ENCODE results near the gene PKNOX2.
A peak's percentile ranks its signal among the peaks of the same experiment; 100 is the strongest.

Gene PKNOX2

GRCh38 chr11:125317416-125317815 is 152.9 kb downstream of the PKNOX2 start:
- no peak for DNase-seq

- no peak for DNase-seq
Measured at GRCh38 chr11:125319649-125320048, 155.1 kb downstream of the PKNOX2 start.

- no peak for DNase-seq
Measured at GRCh38 chr11:125320347-125321076, 156.0 kb downstream of the PKNOX2 start.

- no peak for DNase-seq
Measured at GRCh38 chr11:125322289-125322688, 157.7 kb downstream of the PKNOX2 start.

- DNase-seq, result no peak
Measured at GRCh38 chr11:125325196-125325595, 160.6 kb downstream of the PKNOX2 start.

- DNase-seq, result no peak
Measured at GRCh38 chr11:125326126-125326525, 161.6 kb downstream of the PKNOX2 start.

- no peak for DNase-seq
Measured at GRCh38 chr11:125327518-125328224, 163.1 kb downstream of the PKNOX2 start.

- DNase-seq, result no peak
Measured at GRCh38 chr11:125328225-125328580, 163.7 kb downstream of the PKNOX2 start.

GRCh38 chr11:125329786-125330185 is 165.2 kb downstream of the PKNOX2 start:
- DNase-seq, result no peak

- no peak for DNase-seq
Measured at GRCh38 chr11:125330462-125331325, 166.1 kb downstream of the PKNOX2 start.

GRCh38 chr11:125331357-125332035 is 166.9 kb downstream of the PKNOX2 start:
- DNase-seq, result no peak

GRCh38 chr11:125332821-125333220 is 168.3 kb downstream of the PKNOX2 start:
- DNase-seq, result no peak

GRCh38 chr11:125333354-125334073 is 169.0 kb downstream of the PKNOX2 start:
- peak; percentile 3 for DNase-seq

GRCh38 chr11:125335106-125335505 is 170.6 kb downstream of the PKNOX2 start:
- DNase-seq, result no peak

GRCh38 chr11:125337836-125338834 is 173.6 kb downstream of the PKNOX2 start:
- DNase-seq, result no peak

GRCh38 chr11:125338886-125339811 is 174.6 kb downstream of the PKNOX2 start:
- no peak for DNase-seq

- no peak for DNase-seq
Measured at GRCh38 chr11:125341676-125342075, 177.1 kb downstream of the PKNOX2 start.

GRCh38 chr11:125342281-125342930 is 177.9 kb downstream of the PKNOX2 start:
- DNase-seq, result no peak

GRCh38 chr11:125343086-125343717 is 178.7 kb downstream of the PKNOX2 start:
- no peak for DNase-seq

All from NCI-H2171 treated with DMSO at 0.1 percent for 48 hours (cell line).